Endometrium (tissue), 2 donors: ENCODE results near the gene IL4R.
"Not testable (repeated sequence)": the region's sequence is repeated elsewhere in the genome, so short reads cannot be mapped to it uniquely, and the experiment has no call there.

Experiments
- FAIRE-seq: peaks from 2 replicates; lab custom pipeline; 2012; peaks lifted over from hg19 to GRCh38; lab: Jason Lieb, UNC
- donor health status: control.
- donor health status: control.

Gene IL4R

DNA sequence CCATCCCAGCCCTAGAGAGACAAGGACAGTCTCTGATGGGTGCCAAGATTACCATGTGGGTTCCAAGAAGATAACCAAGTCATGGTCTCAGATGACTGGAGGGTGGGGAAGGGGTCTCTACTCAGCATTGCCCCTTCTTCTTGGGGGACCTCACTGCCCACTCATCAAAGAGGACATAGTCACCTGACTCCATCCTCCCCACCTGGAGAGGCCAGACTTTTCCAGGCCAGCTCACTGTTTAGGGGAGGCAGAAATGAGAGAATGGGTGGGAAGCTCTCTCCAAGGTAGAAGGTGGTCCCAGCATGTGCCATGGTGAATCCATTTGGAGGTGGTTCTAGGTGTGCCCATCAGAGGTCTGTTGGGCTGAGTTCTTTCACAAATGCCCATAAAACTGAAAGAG lies 67.5 kb downstream of the IL4R start:
- FAIRE-seq = no peak

DNA sequence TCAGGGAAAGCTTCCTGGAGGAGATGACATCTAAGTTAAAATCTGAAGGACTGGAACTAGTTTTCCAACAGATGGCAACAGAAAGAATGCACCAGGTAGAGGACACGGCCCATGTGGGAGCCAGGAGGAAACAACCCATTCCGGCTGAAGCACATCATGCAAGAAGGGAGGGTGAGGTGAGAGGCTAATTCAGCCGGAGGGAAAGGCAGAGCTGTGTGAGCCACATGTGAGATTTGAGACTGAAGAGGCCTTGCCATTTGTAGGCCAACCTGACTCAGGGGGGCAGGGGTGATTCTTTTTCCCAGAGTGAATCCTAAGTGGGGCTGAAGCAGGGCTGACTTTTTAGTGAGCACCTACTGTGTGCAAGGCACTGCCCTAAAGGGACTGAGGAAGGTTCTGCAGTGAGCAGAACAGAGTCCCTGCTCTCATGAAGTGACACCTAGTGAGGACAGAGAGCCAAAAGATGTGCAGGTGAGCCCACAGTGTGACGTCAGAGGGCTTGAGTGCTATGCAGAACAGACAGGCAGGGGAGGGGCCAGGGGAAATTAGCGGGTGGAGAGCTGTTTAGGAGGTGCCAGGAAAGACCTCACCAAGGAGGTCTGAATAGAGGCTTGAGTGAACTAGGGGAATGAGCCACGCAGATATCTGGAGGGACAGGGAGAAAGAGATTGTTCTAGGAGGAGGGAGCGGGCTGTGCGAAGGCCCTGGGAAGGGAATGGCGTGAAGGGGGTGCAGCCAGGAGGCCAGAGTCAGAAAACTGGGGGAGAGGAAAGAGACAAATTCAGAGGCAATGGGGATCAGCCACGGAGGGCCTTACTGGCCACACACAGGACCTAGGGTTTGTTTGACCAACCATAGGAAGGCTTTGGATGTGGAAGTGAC lies 68.4 kb downstream of the IL4R start:
- FAIRE-seq = no peak

DNA sequence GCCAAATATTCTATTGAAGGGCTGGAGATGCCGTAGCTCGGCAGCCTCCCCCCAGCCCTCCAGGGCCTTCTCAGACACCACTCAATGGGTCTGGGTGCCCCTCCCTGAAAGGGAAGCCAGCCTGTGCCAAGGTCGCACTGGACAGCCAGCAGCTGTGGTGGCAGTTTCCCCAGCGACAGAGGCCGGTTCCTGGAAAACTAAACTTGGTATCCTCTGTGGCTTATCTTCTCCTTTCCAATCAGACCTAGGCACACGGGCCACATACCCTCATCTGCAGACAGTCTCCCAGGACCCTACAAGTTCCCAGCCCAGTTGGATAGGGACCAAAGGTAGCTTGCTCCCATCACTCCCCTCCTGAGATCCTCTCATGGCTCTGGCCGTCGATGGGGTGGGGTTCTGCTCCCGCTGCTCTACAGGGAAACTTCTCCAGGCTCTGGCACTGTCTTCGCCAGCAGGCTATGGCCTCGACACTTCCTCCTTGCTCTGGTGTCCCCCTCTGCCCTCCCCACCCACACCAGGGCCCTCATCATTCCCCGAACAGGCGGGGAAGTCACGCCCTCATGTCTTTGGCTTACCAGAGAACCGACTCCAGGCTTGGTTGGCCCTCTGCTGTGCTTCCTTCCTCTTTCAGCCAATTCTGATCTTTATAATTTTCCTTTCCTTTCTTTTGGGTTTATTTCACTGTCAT lies 69.9 kb downstream of the IL4R start:
- no peak for FAIRE-seq

DNA sequence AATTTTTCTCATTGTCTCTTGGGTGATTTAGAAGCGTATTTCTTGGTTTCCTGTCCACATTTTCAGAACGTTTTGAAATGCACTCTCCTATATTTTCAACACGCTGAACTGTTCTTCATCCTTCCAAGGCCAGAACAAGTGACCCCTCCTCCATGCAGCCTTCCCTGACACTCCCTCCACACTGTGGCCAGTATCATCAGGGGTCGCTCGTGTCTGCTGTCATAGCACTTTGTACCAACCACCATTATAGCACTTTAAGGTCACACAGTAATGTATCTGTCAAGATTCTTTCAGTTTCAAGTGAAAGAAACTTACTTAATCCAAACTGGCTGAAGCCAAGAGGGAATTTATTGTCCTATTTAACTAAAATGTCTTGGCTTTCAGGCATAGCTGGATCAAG lies 70.7 kb downstream of the IL4R start:
- no peak for FAIRE-seq

DNA sequence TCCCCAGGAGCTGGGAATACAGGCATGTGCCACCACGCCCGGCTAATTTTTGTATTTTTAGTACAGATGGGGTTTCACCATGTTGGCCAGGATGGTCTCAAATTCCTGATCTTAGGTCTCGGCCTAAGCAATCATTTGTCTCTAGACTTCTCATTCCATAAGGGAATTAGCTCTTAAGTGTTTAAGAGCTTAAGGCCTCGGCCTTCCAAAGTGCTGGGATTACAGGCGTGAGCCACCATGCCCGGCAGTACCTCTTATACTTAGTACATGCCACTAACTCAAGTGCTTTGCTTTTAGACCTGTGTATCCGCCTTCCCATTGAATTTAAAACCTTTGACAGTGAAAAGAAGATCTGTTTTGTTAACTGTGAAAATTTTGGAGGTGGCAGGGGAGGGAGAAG lies 71.6 kb downstream of the IL4R start:
- no peak for FAIRE-seq

DNA sequence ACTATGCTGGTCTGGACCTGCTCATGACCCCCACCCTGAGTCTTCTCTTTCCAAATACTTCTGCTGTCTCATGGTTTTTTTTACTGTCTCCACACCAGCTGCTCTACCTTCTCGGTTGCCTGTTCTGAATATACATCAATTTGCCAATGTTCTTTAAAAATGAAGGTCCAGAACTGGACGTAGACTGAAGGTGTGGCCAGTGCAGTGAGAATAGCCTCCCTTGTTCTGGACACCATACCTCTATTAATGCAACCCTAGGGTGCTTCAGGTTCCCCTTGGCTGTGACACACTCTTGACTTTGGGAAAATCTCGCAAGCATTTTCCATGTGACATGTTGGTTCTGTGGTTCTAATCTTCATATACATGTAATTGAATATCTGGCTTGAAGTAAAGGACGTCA lies 72.9 kb downstream of the IL4R start:
- no peak for FAIRE-seq

DNA sequence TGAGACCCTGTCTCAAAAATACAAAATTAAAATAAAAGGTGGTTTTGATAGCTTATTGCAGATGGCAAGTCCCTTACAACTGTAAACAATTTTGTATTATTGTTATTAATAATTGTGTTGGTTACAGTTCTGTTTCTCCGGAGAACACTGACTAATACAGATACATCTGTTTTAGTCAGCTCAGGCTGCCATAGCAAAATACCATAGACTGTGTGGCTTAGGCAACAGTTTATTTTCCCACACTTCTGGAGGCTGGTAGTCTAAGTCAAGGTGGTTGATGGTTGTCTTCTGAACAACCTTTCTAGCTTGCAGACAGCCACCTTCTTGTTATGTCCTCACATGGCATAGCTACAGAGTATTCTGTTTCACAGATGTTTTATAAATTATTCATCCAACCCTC lies 74.0 kb downstream of the IL4R start:
- FAIRE-seq = no peak

DNA sequence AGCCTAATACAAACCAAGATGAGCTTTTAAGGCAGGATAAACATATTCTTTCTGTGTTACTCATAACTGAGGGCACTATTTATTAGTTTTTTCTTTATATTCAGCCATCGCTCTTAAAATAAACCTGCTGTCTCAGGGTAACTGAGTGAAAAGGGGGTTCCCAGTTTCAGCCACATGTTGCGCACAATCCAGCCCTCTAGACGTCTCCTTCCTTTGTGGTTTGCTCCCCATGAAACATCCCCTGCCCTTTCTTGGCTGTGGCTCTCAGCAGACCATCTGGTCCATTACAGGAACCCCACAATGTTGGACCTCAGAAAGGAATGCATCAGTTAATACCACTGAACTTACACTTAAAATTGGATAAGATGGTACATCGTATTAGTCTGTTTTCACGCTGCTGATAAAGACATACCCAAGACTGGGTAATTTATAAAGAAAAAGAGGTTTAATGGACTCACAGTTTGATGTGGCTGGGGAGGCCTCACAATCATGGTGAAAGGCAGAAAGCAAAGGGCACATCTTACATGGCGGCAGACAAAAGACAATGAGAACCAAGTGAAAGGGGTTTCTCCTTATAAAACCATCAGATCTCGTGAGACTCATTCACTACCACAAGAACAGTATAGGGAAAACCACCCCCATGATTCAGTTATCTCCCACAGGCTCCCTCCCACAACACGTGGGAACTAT lies 75.6 kb downstream of the IL4R start:
- FAIRE-seq = no peak

DNA sequence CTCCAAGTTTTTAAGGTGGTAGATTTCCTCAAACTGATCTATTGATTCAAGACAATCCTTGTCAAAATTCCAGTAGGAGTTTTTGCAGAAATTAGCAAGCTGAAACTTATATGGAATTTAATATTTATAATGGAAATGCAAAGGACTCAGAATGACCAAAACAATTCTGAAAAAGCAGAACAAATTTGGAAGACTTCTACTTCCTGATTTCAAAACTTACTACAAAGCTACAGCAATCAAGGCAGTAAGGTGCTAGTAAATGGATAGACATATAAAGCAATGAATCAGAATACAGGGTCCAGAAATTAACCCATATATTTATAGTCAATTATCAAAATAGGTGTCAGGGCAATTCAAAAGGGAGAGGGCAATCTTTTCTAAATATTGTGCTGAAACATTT lies 76.4 kb downstream of the IL4R start:
- FAIRE-seq = no peak

DNA sequence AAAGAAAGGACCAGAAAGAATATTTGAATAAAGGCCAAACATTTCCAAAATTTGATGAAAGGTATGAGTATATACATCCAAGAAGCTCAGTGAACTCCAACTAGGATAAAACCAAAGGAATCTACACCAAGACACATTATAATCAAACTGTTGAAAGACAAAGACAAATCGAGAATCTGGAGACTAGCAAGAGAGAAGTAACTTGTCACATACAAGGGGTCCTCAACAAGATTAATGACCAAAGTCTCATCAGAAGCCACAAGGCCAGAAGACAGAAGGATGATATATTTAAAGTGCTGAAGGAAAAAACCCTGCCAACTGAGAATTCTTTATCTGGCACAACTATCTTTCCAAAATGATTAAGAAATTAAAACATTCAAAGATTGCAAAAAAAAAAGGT lies 78.9 kb downstream of the IL4R start:
- no peak for FAIRE-seq

DNA sequence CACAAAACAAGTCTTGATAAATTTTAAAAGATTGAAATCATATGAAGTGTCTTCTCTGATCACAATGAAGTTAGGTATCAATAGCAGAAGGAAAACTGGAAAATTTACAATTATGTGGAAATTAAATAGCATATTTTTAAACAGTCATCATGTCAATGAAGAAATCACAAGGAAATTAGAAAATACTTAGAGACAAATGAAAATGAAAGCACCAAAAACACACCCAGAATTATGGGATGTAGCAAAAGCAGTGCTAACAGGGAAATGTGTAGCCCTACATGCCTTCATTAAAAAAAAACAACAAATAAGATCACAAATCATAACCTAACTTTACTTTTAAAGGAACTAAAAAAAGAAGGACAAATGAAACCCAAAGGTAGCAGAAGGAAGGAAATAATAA lies 80.7 kb downstream of the IL4R start:
- no peak for FAIRE-seq

DNA sequence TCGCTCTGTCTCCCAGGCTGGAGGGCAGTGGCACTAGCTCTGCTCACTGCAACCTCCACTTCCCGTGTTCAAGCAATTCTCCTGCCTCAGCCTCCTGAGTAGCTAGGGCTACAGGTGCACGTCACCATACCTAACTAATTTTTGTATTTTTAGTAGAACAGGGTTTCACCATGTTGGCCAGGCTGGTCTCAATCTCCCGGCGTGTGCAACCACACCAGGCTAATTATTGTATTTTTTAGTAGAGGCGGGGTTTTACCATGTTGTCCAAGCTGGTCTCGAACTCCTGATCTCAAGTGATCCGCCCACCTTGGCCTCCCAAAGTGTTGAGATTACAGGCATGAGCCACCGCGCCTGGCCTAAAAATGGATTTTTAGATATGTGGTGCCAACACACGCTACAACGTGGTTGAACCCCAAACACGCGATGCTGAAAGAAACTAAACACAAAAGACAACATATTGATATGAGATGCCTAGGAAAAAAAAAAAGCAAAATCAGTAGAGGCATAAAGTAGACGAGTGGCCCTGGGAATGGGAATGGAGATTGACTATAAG lies 84.6 kb downstream of the IL4R start:
- FAIRE-seq = not testable (repeated sequence)

DNA sequence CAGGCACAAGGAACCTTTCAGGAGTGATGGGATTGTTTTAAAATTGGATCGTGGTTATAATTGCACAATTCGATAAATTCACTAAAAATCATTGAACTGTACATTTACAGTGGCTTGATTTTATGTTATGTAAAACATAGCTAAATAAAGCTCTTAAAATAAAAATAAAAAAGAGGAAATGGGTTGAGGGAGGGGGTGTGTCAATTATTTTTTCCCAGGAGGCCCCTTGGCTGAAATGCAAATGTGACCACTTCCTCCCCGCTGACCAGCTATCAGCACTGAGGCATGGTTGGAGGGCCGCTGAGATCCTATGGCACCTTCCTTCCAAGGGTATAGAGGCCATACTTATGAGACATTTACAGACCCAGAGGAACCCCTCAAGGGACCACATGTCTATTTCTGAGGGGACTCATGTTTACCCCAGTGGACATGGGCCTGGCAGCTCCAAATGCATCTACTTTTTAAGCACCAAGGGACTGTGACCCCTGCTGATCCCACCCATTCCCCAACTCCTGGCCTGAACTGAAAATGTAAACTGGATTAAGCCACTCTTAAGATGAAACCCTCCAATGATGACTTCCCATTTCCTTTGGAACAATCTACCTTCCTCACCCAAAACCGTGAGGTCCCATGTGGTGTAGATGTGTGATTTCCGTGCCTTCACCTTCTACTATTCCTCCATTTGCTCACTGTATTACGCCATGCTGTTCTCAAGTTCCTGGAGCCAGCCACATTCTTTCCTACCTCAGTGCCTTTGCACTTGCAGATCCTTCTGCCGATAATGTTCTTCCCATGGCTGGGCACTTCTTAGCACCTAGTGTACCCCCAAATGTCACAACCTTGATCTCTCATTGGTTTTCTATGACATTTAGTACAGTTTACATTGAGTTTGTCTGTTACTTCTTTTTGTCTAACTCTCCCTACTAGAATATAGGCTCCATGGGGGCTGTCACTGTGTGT lies 85.4 kb downstream of the IL4R start:
- no peak for FAIRE-seq

DNA sequence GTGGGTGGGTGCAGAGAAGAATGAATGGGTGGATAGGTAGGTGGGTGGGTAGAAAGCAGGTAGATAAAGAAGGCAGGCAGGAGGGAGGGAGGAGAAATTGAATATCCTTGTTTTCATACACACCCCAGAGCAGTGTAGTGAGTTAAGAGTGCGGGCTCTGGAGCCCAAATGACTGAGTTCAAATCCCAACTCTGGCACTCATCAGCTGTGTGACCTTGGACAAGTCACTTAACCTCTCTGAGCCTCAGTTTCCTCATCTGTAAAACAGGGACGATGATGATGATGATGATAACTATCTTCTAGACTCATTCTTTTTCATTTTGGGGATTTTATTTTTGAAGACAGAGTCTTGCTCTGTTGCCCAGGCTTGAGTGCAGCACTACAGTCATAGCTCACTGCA lies 86.2 kb downstream of the IL4R start:
- no peak for FAIRE-seq

DNA sequence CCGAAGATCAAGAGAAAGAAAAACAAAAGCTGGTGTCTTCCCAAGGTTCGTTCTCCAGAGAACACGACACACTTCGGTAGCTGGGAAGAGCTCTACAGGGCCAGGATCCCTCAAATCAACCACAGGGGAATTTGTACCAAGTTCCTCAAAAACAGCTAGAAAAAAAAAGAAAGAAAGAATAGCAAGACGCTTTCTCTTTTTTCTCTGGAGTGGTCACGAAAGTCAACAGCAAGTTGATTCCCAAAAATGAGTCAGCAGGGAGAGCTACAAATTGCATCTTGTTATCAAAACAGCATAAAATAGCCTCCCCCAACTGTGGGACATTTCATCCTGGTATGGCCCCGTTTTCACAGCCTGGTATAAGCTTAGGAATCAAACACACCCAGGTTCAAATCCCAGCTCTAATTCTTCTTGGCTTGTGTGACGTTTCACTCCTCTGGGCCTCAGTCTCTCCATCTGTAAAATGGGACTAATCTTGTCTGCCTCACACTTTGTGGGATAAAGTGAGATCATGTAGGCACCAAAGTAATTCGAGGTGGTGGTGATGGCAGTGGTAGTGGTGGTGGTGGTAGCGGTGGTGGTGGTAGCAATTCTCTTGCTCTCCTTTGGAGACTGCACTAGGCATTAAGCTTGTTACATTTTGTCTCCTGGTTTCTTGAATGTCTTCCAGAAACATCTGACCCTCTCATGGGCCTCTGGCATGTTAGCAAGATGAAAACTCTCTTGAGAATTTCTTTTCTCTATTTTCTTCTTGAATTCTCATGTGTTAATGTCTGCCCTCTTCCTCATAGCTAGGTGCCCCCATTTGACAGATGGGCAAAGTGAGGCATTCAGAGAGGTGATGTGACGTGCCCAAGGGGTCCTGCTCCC lies 87.2 kb downstream of the IL4R start:
- no peak for FAIRE-seq

DNA sequence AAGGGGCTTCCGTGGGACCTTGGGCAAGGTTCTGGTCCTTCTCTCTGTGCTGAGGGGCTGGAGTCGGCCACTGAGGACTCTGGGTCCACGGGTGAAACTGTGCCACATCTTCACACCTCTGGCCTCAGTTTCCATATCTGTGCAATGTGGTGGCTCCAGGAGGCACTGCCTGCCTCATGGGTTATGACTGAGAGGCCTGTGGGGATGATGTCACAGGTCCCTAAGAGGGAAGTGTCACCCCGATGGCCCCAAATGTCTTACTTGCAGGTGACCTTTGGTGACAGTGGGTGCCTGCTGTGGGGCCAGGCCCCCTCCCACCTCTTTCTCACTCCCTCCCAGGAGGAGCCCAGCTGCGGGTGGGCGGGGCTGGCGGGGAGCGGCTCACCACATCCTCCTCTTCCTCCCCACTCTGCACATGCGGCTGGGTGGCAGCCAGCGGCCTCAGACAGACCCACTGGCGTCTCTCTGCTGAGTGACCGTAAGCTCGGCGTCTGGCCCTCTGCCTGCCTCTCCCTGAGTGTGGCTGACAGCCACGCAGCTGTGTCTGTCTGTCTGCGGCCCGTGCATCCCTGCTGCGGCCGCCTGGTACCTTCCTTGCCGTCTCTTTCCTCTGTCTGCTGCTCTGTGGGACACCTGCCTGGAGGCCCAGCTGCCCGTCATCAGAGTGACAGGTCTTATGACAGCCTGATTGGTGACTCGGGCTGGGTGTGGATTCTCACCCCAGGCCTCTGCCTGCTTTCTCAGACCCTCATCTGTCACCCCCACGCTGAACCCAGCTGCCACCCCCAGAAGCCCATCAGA lies 88.2 kb downstream of the IL4R start, which contains the start of gene IL21R:
IL21R (plus strand) TSS at position 407 of the 801 bp plus-strand sequence. CDS start 27,898 bp downstream, outside the sequence.
- FAIRE-seq = no peak

DNA sequence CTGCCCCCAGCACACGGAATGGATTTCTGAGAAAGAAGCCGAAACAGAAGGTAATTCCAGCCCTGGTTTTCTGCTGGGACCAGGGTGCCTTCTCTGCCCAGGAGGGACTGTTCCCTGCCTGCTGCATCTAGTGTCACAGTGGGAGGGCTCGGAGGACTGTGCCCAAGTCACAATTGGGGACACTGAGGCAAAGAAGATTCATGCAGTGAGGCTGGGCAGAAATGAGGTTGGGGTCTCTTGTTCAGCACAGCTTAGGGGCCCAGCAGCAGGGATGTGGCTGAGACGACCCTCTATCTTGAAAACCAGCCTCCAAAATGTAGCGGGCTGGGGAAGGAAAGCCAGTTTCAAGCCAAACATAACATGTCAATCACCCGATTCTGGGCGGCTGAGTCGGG lies 88.8 kb downstream of the IL4R start:
- FAIRE-seq = no peak

DNA sequence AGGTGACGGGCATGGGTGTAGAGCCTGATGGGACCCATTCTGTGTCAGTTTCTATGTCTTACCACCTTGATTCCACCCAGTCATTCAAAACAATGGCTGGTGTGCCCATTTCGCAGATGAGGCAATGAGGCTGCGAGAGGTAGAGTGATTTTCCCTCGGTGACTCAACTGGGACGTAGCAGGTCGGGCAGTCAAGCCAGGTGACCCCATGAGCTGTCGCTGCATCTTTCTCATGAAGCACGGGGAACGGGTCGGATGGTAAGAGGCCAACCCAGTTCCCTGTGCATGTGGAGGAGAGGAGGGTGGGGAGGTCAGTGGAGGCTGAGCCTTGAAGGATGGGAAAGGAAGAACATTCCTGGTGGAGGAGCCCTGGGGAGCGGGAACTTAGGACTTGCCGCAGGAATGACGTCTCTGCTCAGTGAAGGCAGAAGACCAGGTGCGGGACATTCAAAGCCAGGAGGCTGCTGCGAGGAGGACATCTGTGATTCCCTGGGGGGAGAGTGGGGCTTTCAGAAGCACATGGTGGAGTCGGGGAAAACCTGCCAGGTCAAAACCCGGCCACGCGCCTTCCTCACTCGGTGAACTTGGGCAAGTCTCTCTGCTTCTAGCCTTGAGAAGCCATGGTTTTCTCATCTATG lies 89.3 kb downstream of the IL4R start:
- FAIRE-seq = no peak

DNA sequence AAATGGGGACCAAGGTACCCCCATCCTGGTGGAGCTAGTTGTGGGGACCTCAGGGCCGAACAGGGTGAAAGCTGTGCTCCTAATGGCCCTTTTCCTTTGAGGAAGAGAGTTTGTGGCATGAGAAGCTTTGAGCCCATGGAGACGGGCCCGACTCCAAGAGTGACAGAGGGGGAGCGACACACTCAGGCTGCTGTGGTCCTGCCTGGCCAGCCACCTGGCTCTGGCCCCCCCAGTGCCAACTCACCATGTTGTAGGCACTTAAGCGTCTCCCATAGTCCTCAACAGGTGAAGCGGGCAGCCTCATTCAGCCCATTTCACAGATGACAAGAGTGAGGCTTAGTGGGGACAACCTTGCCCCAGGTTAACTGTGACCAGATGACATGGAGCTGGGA lies 89.8 kb downstream of the IL4R start:
- FAIRE-seq = no peak
